ENCODE results near the gene KIAA1549.
A peak's percentile ranks its signal among the peaks of the same experiment; 100 is the strongest.

Gene KIAA1549

DNA sequence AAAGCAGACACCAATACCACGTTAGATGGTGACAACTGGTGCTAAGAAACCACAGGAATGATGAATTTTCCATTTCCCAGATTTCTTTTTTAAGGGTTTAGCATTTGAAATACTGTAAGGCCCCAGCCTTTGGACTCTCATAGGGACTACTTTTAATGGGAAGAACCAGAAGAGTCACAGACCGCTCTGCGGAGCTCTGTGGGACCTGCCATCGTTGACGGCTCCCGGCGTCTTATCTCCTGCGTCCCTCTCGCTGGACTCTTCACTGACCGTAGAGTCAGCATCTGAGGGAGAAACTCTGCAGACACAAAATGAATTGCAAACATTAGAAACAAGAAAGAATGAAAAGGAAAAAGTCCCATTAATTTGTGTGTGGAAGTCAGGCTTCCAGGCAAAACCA is 101.8 kb downstream of the KIAA1549 start:
- DNase-seq: no peak

- DNase-seq: no peak
These were observed 102.3 kb downstream of the KIAA1549 start for GRCh38 chr7:138878856-138879255.

GRCh38 chr7:138878051-138878450 is 103.1 kb downstream of the KIAA1549 start:
- no peak for DNase-seq

GRCh38 chr7:138876326-138876725 is 104.9 kb downstream of the KIAA1549 start:
- no peak for DNase-seq

- DNase-seq: peak; percentile 87
These were observed 105.4 kb downstream of the KIAA1549 start for GRCh38 chr7:138875794-138876193.

DNA sequence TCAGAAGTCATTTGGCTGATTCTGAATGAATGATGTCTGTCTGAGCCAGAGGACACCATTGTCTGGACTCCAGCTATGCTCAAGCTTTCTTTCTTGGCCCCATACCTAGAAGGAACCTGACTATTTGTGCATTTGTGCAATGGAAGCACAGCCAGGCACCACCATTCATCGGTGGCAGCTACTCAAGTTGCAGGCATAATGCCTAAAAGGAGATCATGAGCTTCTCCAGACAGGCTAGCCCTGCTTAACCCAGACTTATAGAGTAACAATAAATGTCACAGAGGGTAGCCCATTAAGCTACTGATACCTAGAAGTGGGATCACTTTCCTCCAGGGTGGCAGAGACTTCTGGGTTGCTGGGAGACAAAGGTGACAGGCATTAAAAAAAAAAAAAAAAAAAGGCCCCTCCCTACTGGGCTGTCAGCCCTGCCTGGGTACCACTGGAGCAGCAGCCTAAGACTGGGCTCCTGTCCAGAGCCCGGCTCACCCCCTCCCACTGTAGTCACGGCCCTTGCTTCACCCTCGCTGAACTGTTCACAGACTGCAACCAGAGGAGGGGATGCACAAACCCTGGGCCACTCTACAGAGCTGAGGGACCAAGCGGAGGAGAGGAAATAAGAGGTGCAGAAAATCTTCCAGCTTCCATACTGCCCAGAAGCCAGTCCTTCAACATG is 107.8 kb downstream of the KIAA1549 start:
- no peak for DNase-seq

- no peak for DNase-seq
These were observed 108.6 kb downstream of the KIAA1549 start for GRCh38 chr7:138872576-138872975.

DNA sequence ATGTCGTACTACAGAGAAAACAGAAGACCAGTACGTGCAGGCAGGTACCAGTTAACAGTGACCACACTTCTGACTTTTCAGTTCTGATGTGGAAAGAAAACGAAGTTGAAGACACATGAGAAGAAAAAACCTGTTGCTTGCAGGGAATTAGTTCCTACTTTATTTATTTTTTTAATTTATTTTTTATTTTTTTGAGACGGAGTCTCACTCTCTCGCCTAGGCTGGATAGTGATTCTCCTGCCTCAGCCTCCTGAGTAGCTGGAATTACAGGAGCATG is 109.4 kb downstream of the KIAA1549 start:
- DNase-seq: no peak

DNA sequence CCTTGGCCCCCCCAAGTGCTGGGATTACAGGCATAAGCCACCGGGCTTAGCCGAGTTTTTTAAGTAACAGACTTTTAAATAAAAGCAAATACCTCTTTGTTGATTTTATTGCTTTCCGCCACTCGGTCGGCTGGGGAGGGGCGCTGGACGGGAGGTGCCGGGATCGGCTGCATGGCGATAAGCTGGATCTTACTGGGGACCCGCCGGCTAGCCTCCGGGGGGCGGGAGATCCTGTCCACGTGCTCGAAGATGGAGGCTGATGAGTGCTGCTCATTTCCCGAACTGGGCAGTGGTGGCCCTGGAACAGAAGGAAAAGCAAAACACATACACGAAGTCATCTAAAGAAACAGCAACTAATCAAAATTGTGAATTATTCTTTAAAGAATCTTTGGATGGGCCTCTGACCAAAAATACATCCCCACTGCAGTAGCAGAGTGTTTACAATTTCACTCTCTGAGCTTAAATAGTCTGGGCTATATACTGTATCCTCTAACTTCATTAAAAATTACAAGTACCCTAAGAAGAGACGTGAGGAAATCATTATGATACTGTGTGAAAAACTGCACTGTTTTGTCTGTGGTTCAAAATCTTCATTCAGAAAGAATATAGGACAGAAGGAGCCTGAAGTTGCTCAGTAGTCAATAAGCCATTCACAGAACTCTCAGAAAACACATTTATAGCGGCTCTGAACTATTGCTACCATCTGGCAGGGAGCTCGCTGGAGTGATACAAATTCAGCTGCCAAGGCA is 110.0 kb downstream of the KIAA1549 start:
- no peak for DNase-seq

DNA sequence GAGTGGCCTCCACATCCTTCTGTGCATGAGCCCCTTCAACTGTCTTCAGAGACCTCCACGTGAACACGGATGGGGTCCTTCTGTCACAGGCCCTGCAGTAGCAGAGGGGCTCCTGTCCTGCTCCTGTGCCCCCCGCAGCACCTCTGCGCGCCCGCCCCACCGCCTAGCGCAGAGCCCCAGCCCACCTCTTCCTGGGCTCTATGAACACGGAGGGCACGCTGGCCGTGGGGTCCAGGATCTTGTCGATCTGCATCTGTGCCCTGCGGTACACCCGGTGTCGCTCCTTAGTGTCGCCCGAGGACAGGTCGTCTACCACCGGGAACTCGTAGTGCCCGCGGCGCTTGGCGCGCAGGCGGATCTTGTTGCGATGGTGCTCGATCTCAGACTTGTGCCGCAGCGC is 111.8 kb downstream of the KIAA1549 start:
- no peak for DNase-seq

GRCh38 chr7:138868711-138869110 is 112.5 kb downstream of the KIAA1549 start:
- no peak for DNase-seq

DNA sequence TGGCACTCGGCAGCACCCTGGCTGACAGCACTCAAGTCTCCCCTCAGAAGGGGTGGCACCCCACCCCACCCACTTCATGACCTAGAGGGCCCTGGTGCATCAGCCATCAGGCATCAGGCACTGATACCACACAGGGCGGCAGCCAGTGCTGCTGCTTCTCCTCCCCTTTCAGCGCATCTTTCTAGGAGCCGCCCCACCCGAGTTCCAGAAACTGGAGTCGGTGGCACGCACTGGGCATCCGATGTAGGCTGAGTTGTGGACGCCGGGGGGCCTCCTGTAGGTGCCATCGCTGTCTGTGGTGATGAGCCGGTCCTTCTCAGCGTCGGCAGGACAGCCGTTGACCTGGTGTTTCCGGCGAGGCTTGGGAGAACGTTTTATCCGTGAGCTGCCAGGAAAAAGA is 113.4 kb downstream of the KIAA1549 start:
- DNase-seq: no peak

- no peak for DNase-seq
These were observed 114.8 kb downstream of the KIAA1549 start for GRCh38 chr7:138866353-138866752.

GRCh38 chr7:138865843-138866242 is 115.3 kb downstream of the KIAA1549 start:
- peak; percentile 77 for DNase-seq

GRCh38 chr7:138864667-138865066 is 116.5 kb downstream of the KIAA1549 start:
- DNase-seq: peak; percentile 54

GRCh38 chr7:138863931-138864330 is 117.3 kb downstream of the KIAA1549 start:
- DNase-seq: no peak

GRCh38 chr7:138861051-138861450 is 120.1 kb downstream of the KIAA1549 start:
- no peak for DNase-seq

- no peak for DNase-seq
These were observed 123.5 kb downstream of the KIAA1549 start for GRCh38 chr7:138857728-138858127.

DNA sequence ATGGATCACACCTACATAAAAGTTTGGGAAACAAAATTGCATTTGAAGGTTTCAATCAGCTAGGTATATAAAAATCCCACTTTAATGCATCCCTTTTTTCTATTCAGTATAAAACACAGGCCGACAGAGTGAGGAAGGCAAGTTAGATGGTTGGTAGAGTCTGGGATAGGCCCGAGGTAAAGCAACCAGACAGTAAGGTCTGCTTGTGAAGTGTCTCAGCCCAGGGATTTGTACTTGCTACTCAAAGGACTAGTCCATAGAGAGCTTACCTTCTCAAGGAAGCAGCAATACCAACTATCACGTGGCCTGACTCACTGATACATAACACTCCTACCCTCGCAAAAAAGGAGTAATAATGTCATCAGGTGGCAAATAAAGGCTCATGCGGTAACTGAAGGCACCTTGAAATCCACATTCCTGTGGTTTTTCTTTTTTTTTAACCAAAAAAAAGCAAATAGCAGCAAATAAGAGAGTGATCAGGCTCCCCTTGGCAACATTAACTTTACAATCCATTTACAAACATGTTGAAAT is 127.0 kb downstream of the KIAA1549 start:
- no peak for DNase-seq

DNA sequence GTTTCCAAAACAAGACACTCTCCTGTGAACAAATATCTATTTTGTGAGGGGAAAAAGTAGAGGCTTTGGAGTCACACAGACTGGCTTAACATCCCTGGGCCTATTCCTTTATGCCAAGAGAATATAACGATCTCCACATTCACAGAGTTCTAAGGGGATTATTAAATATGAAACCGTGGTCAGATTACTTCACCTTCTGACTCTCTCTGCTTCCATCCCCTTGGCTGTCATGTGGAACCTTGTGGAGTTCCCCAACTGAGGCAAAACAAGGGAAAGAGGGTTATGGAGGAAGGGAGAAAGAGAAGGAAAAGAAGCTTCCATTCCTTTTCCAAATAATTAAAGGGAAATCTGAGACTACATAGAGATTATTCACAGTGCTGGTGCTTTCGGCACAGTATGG is 127.7 kb downstream of the KIAA1549 start:
- DNase-seq: peak; percentile 30

GRCh38 chr7:138852469-138852868 is 128.7 kb downstream of the KIAA1549 start:
- DNase-seq: no peak

DNA sequence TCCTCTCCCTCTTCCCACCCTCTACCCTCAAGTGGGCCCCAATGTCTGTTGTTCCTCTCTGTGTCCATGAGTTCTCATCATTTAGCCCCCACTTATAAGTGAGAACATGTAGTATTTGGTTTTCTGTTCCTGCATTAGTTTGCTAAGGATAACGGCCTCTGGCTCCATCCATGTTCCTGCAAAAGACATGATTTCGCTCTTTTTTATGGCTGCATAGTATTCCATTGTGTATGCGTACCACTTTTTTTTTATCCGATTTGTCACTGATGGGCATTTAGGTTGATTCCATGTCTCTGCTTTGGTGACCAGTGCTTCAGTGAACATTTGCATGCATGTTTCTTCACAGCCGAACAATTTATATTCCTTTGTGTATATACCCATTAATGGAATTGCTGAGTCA is 131.5 kb downstream of the KIAA1549 start:
- no peak for DNase-seq

GRCh38 chr7:138848056-138848980 is 132.9 kb downstream of the KIAA1549 start:
- DNase-seq: no peak

- no peak for DNase-seq
These were observed 135.5 kb downstream of the KIAA1549 start for GRCh38 chr7:138845711-138846110.
